H1 (cell line): ENCODE results near the gene CITED4. TPM values are rescaled to one million over a fixed set of nuclear protein-coding genes. Genes with fewer than 3 reads are reported as not detected.

Experiments used
- CTCF ChIA-PET: fragments of 300-600 bp; sonication (Branson Sonifier 250); formaldehyde crosslinking; loops from one replicate; lab custom pipeline; 2021; ENCODE audit not compliant: partially characterized antibody; lab: Charles Lee
- POLR2A ChIA-PET: fragments of 300-600 bp; sonication (Branson Sonifier 250); formaldehyde crosslinking; loops from one replicate; lab custom pipeline; 2021; ENCODE audit warnings: inconsistent platforms; ENCODE audit not compliant: partially characterized antibody; lab: Charles Lee
- DNase-seq, 2 experiments: peaks; one replicate each; pipeline versions ENCODE4 v3.0.0 to v3.0.0-alpha.2; 2010 to 2022; ENCODE audit warnings: low spot score in 2 of 2, low read depth in 1 of 2, mixed read lengths in 1 of 2
- FAIRE-seq: peaks from 2 replicates; lab custom pipeline; 2011; peaks lifted over from hg19 to GRCh38; lab: Jason Lieb, UNC
- H2AFZ ChIP-seq: 2 replicates; pipeline ENCODE4 v1.8.1; 2012; ENCODE audit warnings: low read length, inconsistent platforms
- H2AK5ac ChIP-seq: 2 replicates; pipeline ENCODE4 v1.6.1; 2013; ENCODE audit warnings: low read depth, low read length
- H2BK120ac ChIP-seq: replicated peaks from 2 replicates; pipeline ENCODE3; 2013; ENCODE audit warnings: low read depth, low read length, inconsistent platforms
- H2BK12ac ChIP-seq: 2 replicates; pipeline ENCODE4 v1.6.1; 2013; ENCODE audit warnings: low read depth, low read length
- H2BK15ac ChIP-seq: 2 replicates; pipeline ENCODE4 v1.6.1; 2013; ENCODE audit warnings: low read length
- H2BK20ac ChIP-seq: 2 replicates; pipeline ENCODE4 v1.6.1; 2013; ENCODE audit warnings: low read length
- H2BK5ac ChIP-seq: 2 replicates; pipeline ENCODE4 v1.6.1; 2013; ENCODE audit warnings: low read depth, low read length
- H3K14ac ChIP-seq: 2 replicates; pipeline ENCODE4 v1.6.1; 2013; ENCODE audit warnings: inconsistent platforms; ENCODE audit not compliant: insufficient read length
- H3K18ac ChIP-seq: 2 replicates; pipeline ENCODE4 v1.6.1; 2013; ENCODE audit warnings: low read length; ENCODE audit errors: extremely low read depth
- H3K23ac ChIP-seq: 2 replicates; pipeline ENCODE4 v1.6.1; 2013; ENCODE audit warnings: inconsistent platforms; ENCODE audit not compliant: insufficient read length
- H3K23me2 ChIP-seq: 2 replicates; pipeline ENCODE4 v1.6.1; 2013; ENCODE audit warnings: low read depth, low read length
- H3K27ac ChIP-seq: 2 replicates; pipeline ENCODE4 v1.6.1; 2011; ENCODE audit warnings: low read depth, low read length, inconsistent platforms
- H3K27me3 ChIP-seq, 4 experiments: replicated peaks in 1 of 4; 1 replicate in 1 of 4; 2 replicates in 3 of 4; pipeline versions ENCODE4 v1.6.1 to v1.8.1; 2011 to 2013; ENCODE audit warnings: low read length in 3 of 4, mild to moderate bottlenecking in 3 of 4, inconsistent platforms in 2 of 4, mixed read lengths in 2 of 4, moderate library complexity in 1 of 4; ENCODE audit not compliant: control insufficient read depth in 3 of 4, insufficient read depth in 3 of 4; ENCODE audit errors: extremely low read depth in 1 of 4
- H3K36me3 ChIP-seq, 4 experiments: 2 replicates each; pipeline versions ENCODE4 v1.6.1 to v1.8.1; 2011 to 2013; ENCODE audit warnings: mild to moderate bottlenecking in 4 of 4, low read length in 3 of 4, moderate library complexity in 2 of 4, control low read depth in 1 of 4, inconsistent platforms in 1 of 4; ENCODE audit not compliant: insufficient read depth in 4 of 4, control insufficient read depth in 2 of 4
- H3K4ac ChIP-seq: replicated peaks from 2 replicates; pipeline ENCODE3; 2013; ENCODE audit warnings: low read length, low read depth, mixed read lengths, inconsistent platforms; ENCODE audit not compliant: insufficient read length
- H3K4me1 ChIP-seq, 4 experiments: replicated peaks in 1 of 4; 1 replicate in 1 of 4; 2 replicates in 3 of 4; pipeline versions ENCODE4 v1.6.1 to v1.8.1; 2011 to 2013; ENCODE audit warnings: low read length in 3 of 4, inconsistent platforms in 2 of 4, mixed read lengths in 1 of 4; ENCODE audit not compliant: insufficient read depth in 4 of 4, control insufficient read depth in 3 of 4
- H3K4me2 ChIP-seq, 2 experiments: 2 replicates each; pipeline versions ENCODE4 v1.6.1 to v1.8.1; 2011 to 2013; ENCODE audit warnings: low read depth in 2 of 2, low read length in 2 of 2, control low read depth in 1 of 2, inconsistent platforms in 1 of 2, mild to moderate bottlenecking in 1 of 2; ENCODE audit not compliant: insufficient read depth in 1 of 2
- H3K4me3 ChIP-seq, 4 experiments: fragments of 200-600, 300-600 bp in 1 of 4; sonication (generic), shearing (Covaris generic), sonication (Bioruptor Twin) in 1 of 4; 2 replicates each; pipeline versions ENCODE4 v1.5.1 to v1.8.1; 2011 to 2016; ENCODE audit warnings: low read length in 4 of 4, low read depth in 3 of 4, control low read depth in 2 of 4, inconsistent platforms in 2 of 4, mild to moderate bottlenecking in 2 of 4, mixed read lengths in 1 of 4, moderate library complexity in 1 of 4; ENCODE audit not compliant: insufficient read depth in 2 of 4; ENCODE audit errors: extremely low read depth in 1 of 4
- H3K56ac ChIP-seq: replicated peaks from 2 replicates; pipeline ENCODE3; 2013; ENCODE audit warnings: low read depth, mild to moderate bottlenecking, mixed read lengths, low read length, inconsistent platforms; ENCODE audit not compliant: insufficient read length
- H3K79me1 ChIP-seq: 2 replicates; pipeline ENCODE4 v1.6.1; 2013; ENCODE audit warnings: low read depth, low read length, control low read depth
- H3K79me2 ChIP-seq, 2 experiments: 2 replicates each; pipeline versions ENCODE4 v1.6.1 to v1.8.1; 2012 to 2013; ENCODE audit warnings: low read length in 2 of 2, mild to moderate bottlenecking in 2 of 2, inconsistent platforms in 1 of 2; ENCODE audit not compliant: insufficient read depth in 2 of 2, control insufficient read depth in 1 of 2
- H3K9ac ChIP-seq, 4 experiments: replicated peaks in 1 of 4; 1 replicate in 1 of 4; 2 replicates in 3 of 4; pipeline versions ENCODE4 v1.6.1 to v1.8.1; 2011 to 2013; ENCODE audit warnings: low read depth in 3 of 4, low read length in 3 of 4, control low read depth in 2 of 4, mild to moderate bottlenecking in 2 of 4, moderate library complexity in 2 of 4, inconsistent platforms in 1 of 4; ENCODE audit errors: extremely low read depth in 1 of 4
- H3K9me3 ChIP-seq, 2 experiments: 2 replicates each; pipeline versions ENCODE4 v1.6.1 to v1.8.1; 2012 to 2013; ENCODE audit warnings: mild to moderate bottlenecking in 2 of 2, moderate library complexity in 2 of 2, control low read depth in 1 of 2, inconsistent platforms in 1 of 2, low read depth in 1 of 2, low read length in 1 of 2, mixed read lengths in 1 of 2; ENCODE audit not compliant: insufficient read depth in 2 of 2
- H4K20me1 ChIP-seq, 2 experiments: replicated peaks in 1 of 2; 2 replicates each; pipeline versions ENCODE3 to v1.8.1; 2011 to 2013; ENCODE audit warnings: inconsistent platforms in 2 of 2, low read length in 2 of 2, mild to moderate bottlenecking in 1 of 2; ENCODE audit not compliant: insufficient read depth in 2 of 2, control insufficient read depth in 1 of 2
- H4K5ac ChIP-seq: 2 replicates; pipeline ENCODE4 v1.6.1; 2013; ENCODE audit warnings: low read length, low read depth, mixed read lengths, inconsistent platforms; ENCODE audit not compliant: insufficient read length
- H4K8ac ChIP-seq: 2 replicates; pipeline ENCODE4 v1.8.0; 2013; ENCODE audit warnings: mild to moderate bottlenecking, moderate library complexity, low read length, inconsistent platforms; ENCODE audit not compliant: insufficient read depth; ENCODE audit errors: extremely low read depth
- H4K91ac ChIP-seq: replicated peaks from 2 replicates; pipeline ENCODE3; 2013; ENCODE audit warnings: low read length, mixed read lengths, inconsistent platforms; ENCODE audit not compliant: insufficient read length
- ASH2L ChIP-seq: fragments of 200-600, 300-600 bp; sonication (generic); IDR thresholded peaks from one replicate; pipeline ENCODE4 v1.7.1; 2017; ENCODE audit warnings: low read length
- CBX8 ChIP-seq: fragments of 300-800, 300-1000 bp; sonication (generic); IDR thresholded peaks from 2 replicates; pipeline ENCODE4 v1.7.1; 2016; ENCODE audit warnings: low read depth, low read length, borderline replicate concordance
- JUN ChIP-seq: IDR thresholded peaks from 2 replicates; pipeline ENCODE4 v1.6.1; 2011; ENCODE audit warnings: low read depth, mild to moderate bottlenecking, improper control_type of control experiment, low read length
- KDM1A ChIP-seq: fragments of 200-600, 300-600 bp; sonication (generic); IDR thresholded peaks from 2 replicates; pipeline ENCODE4 v1.7.1; 2016; ENCODE audit warnings: mild to moderate bottlenecking, low read length, borderline replicate concordance
- KDM4A ChIP-seq: IDR thresholded peaks from one replicate; pipeline ENCODE4 v1.7.1; 2012; ENCODE audit warnings: low read depth, mild to moderate bottlenecking, moderate library complexity, low read length, inconsistent platforms; ENCODE audit not compliant: severe bottlenecking
- MAX ChIP-seq: IDR thresholded peaks from 2 replicates; pipeline ENCODE4 v1.6.1; 2012; ENCODE audit warnings: inconsistent platforms
- POLR2A ChIP-seq, 2 experiments: IDR thresholded peaks; 1 replicate in 1 of 2; 2 replicates in 1 of 2; pipeline ENCODE4 v1.6.1; 2011; ENCODE audit warnings: low read depth in 2 of 2, low read length in 2 of 2, mild to moderate bottlenecking in 2 of 2; ENCODE audit errors: control extremely low read depth in 1 of 2
- RBBP5 ChIP-seq: IDR thresholded peaks from 2 replicates; pipeline ENCODE4 v1.7.1; 2012; ENCODE audit warnings: low read depth, mild to moderate bottlenecking, inconsistent platforms, low read length, moderate library complexity, borderline replicate concordance
- SIRT6 ChIP-seq: IDR thresholded peaks from one replicate; pipeline ENCODE4 v1.7.1; 2012; ENCODE audit warnings: low read length, inconsistent platforms
- SP1 ChIP-seq: IDR thresholded peaks from 2 replicates; pipeline ENCODE4 v1.6.1; 2011; ENCODE audit warnings: low read depth, low read length
- TAF7 ChIP-seq: optimal IDR thresholded peaks from 2 replicates; pipeline ENCODE3; 2011; ENCODE audit warnings: low read depth, mild to moderate bottlenecking, inconsistent platforms, low read length, moderate library complexity, borderline replicate concordance
- TBP ChIP-seq: IDR thresholded peaks from 2 replicates; pipeline ENCODE4 v1.6.1; 2011; ENCODE audit warnings: low read depth, low read length, improper control_type of control experiment
- USF2 ChIP-seq: IDR thresholded peaks from 2 replicates; pipeline ENCODE4 v1.6.1; 2011; ENCODE audit warnings: low read length, improper control_type of control experiment
- YY1 ChIP-seq: IDR thresholded peaks from 2 replicates; pipeline ENCODE4 v1.6.1; 2011; ENCODE audit warnings: low read depth, mild to moderate bottlenecking, low read length
- WGBS, 2 experiments: shearing (Covaris generic) in 1 of 2; methylation state at CpG; one replicate each; pipeline versions ENCODE4 v1.1.6 to v1.1.7; 2013 to 2015; ENCODE audit warnings: low lambda C conversion rate in 2 of 2, mixed read lengths in 2 of 2, inconsistent platforms in 1 of 2, low coverage in 1 of 2, missing lambda C conversion rate in 1 of 2; ENCODE audit not compliant: insufficient replicate concordance in 2 of 2, insufficient coverage in 1 of 2, insufficient read length in 1 of 2; ENCODE audit errors: extremely low coverage in 1 of 2, missing lambda C conversion rate in 1 of 2; 5-methylcytosine and 5-hydroxymethylcytosine counted together
- polyA plus RNA-seq, 7 experiments: library from polyadenylated mRNA; depleted of rRNA in 3 of 7; stranded (reverse) in 5 of 7; unstranded in 2 of 7; fragments of >200 nt in 5 of 7; fragments of 200-250 nt in 2 of 7; gene quantifications; 1 replicate in 5 of 7; 2 replicates in 1 of 7; 4 replicates in 1 of 7; pipeline versions ENCODE4 v1.2.1 to v1.2.3, GENCODE V29; 2011 to 2013; ENCODE audit warnings: missing spikeins in 2 of 7, mixed read lengths in 2 of 7
- total RNA-seq: library from RNA; stranded (reverse); fragmentation: NEBNext Ultra II Directional; extraction: Animal tissue kit (Norgen Biotek cat#: 25700); gene quantifications from 2 replicates; pipeline ENCODE4 v1.2.1, GENCODE V29; 2021

Gene CITED4
- total and polyA plus RNA-seq, 2 of the 8 experiments (the other 6 are each of a cell fraction or from before 2014, with no cell fraction given), result 5.4 to 16.3 TPM

- Histone ChIP-seq H3K23ac (no peak overlapping the region), H3K9ac (no peak overlapping the region), H3K9me3 (no peaks in the 10 kb centered on the region), H3K4ac (no peak overlapping the region), H3K23me2 (no peaks in the 10 kb centered on the region), H3K36me3 (peaks cover 0 to 5% (median 0%) of the 10 kb centered on the region in 4 experiments; a peak in 1 of 8 replicates), H3K4me2 (no peak overlapping the region), H4K91ac (no peak overlapping the region), H2BK12ac (no peak overlapping the region), H3K4me1 (no peaks in the 10 kb centered on the region; a peak in 2 of 7 replicates), H2BK15ac (no peak overlapping the region), H2AK5ac (no peak overlapping the region), H2BK120ac (no peak overlapping the region), H3K18ac (no peak overlapping the region), H3K79me1 (no peaks in the 10 kb centered on the region), H3K14ac (no peak overlapping the region), H3K79me2 (no peaks in the 10 kb centered on the region), H4K20me1 (no peaks in the 10 kb centered on the region), H3K4me3 (no peak overlapping the region), H4K8ac (no peak overlapping the region), H2AFZ (no peak overlapping the region), H2BK5ac (no peak overlapping the region), H4K5ac (no peak overlapping the region), H2BK20ac (no peak overlapping the region), H3K27me3 (no peaks in the 10 kb centered on the region; a peak in 1 of 7 replicates), H3K56ac (no peak overlapping the region), H3K27ac (no peak overlapping the region)
- ChIA-PET CTCF (interaction anchor here (1.2 kb wide), 1 partner anchor 22 kb away, joined by 3 read pairs; no protein-coding TSS in a partner anchor), POLR2A (no interaction called here)
- no peak for DNase-seq
- FAIRE-seq, result no peak
- WGBS, 2 experiments, result 88% methylated on average over 3 of the region's 3 CpGs; no CpG with 5 or more reads in 1 of the 2 experiments
- no peak for TF ChIP-seq SIRT6
- TF ChIP-seq RBBP5, result no peak
- no peak for TF ChIP-seq POLR2A (IDR thresholded peaks at IDR 0.05; ENCODE audit: control extremely low read depth in 1 of 2, low read depth in 2 of 2, low read length in 2 of 2)
- TF ChIP-seq YY1, result no peak
- no peak for TF ChIP-seq USF2
- no peak for TF ChIP-seq TBP
- TF ChIP-seq KDM1A, result no peak
- no peak for TF ChIP-seq TAF7
- TF ChIP-seq CBX8, result no peak
- TF ChIP-seq JUN, result no peak
- no peak for TF ChIP-seq ASH2L
- no peak for TF ChIP-seq MAX
- no peak for TF ChIP-seq SP1
- no peak for TF ChIP-seq KDM4A
Observed at GRCh38 chr1:40842691-40843090, 19.5 kb downstream of the CITED4 start.
